GM12874 (cell line): Measurements from ENCODE around the gene PDE6B.

Source experiments
- TF ChIP-seq, protein P1 (sequence below): IDR thresholded peaks from 2 replicates; pipeline ENCODE4 v1.5.1; 2011; ENCODE audit warnings: low read depth, mild to moderate bottlenecking, control low read depth, low read length, moderate library complexity; ENCODE audit not compliant: insufficient read depth

Gene PDE6B

DNA sequence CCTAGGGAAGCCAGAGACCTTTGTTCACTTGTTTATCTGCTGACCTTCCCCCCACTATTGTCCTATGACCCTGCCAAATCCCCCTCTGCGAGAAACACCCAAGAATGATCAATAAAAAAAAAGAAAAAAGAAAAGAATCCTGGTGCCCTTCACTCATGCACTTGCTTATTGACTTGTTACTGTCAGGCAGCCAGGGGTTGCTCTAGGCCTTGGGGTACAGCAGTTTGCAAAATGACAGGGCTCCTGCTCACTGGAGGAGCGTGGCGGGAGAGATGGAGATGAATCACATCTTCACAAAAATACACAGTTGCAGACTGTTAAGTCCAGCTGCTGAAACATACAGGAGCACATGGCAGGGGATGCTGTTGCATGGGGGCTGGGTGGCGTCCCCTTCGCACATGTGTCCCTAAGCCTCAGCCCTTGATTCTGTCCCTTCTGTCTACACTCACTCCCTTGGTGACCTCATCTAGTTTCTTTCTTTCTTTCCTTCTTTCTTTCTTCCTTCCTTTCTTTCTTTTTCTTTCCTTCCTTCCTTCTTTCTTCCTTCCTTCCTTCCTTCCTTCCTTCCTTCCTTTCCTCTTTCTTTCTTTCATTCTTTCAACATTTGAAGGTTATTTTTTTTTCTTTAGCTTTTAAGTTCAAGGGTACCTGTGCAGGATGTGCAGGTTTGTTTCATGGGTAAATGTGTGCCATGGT lies 32.4 kb upstream of the PDE6B start:
- TF ChIP-seq, protein P1, sequence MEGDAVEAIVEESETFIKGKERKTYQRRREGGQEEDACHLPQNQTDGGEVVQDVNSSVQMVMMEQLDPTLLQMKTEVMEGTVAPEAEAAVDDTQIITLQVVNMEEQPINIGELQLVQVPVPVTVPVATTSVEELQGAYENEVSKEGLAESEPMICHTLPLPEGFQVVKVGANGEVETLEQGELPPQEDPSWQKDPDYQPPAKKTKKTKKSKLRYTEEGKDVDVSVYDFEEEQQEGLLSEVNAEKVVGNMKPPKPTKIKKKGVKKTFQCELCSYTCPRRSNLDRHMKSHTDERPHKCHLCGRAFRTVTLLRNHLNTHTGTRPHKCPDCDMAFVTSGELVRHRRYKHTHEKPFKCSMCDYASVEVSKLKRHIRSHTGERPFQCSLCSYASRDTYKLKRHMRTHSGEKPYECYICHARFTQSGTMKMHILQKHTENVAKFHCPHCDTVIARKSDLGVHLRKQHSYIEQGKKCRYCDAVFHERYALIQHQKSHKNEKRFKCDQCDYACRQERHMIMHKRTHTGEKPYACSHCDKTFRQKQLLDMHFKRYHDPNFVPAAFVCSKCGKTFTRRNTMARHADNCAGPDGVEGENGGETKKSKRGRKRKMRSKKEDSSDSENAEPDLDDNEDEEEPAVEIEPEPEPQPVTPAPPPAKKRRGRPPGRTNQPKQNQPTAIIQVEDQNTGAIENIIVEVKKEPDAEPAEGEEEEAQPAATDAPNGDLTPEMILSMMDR = no peak

DNA sequence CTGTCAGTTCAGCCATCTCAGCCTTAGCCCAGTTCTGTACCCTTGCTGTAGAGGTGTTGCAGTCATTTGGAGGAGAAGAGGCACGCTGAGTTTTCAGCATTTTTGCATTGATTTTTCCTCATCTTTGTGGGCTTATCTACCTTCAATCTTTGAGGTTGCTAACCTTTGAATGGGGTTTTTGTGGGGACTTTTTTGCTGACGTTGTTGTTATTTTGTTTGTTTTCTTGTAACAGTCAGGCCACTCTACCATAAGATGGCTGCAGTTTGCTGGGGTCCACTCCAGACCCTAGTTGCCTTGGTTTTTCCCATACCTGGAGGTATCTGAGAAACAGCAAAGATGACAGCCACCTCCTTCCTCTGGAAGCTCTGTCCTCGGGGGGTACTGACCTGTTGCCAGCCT lies 26.4 kb upstream of the PDE6B start:
- TF ChIP-seq, protein P1 = no peak

DNA sequence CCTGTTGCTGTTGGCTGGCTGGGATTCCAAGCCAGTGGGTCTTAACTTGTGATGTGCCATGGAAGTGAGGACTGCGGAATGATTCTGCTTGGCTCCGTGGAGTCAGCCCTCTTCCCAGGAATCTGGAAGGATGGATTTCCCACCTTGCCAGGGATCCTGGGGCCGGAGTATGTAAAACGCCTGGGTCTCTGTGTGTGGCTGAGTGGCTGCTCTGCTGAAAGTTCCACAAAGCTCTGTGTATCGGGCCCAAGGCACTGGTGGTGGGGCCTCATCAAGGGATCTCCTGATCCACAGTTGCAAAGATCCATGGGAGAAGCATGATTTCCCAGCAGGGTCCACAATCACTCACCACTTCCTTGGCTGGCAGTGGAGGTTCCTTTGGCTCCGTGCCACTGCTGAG lies 25.2 kb upstream of the PDE6B start:
- TF ChIP-seq, protein P1 = no peak

DNA sequence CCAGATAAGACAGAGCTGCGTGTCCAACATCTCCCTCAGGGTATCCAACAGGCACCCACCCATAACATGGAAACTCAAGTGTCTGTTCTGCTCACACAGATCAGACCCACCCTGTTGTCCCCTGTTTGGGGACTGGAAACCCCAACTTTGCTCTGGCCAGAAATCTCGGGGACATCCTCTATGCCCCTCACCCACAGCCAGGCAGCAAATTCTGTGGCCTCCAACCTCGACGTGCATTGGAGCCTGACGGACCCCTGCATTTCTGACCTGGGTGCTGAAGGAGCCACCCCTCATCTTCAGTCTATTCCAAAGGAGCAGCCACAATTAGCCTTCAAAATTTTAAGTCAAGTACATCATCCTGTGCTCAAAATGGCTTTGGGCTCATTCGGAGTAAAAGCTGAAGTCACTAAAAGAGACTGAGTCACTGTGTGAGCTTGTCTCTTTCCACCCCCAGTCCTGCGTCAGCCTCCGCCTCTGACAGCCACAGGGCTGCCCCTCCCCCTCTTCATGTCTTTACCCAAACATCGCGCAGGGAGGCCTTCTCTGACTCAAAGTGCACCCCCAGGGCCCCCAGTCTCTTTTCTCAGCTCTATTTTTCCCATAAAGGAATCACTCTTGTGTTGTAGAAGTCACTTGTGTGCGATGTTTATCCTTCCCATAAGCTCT lies 24.4 kb upstream of the PDE6B start:
- TF ChIP-seq, protein P1 = no peak

DNA sequence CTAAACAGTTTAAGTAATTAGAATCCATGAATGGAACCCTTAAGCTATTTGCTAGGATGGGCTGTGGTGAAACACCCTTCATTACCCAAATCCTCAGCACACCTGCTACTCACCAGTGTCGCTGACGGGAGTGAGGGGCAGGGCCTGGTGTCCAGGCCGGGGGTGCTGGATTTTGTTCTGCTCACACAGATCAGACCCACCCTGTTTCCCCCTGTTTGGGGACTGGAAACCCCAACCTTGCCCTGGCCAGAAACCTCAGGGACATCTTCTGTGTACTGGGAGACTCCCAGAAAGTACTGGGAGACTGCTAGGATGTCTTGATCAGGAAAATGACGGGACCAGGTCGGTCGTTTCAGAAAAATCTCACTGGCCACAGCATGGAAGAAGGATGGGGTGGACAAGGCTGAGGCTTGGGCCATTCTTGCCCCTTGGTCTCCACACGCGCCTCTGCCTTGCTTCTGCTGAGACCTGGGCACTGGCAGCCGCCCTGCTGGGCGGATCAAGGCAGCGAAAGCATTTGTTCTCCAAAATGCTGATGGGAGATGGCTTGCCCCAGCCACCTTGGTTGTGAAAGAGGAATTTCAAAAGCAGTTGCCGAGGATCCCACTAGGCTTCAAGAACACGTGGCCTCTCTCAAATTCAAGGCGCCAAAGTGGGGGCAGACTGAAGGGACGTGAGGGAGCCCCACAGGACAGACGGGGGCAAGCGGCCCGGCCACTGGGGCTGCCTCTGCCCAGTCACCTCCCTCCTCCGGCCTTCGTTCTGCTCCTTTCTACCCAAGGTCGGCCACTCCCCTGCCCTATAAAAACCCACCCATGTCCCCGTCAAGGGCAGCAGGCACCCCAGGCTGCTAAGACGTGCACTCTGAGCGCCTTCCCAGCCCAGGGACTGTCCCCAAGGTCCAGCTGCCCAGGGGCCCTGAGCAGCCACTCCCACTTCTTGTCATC lies 23.5 kb upstream of the PDE6B start:
- TF ChIP-seq, protein P1 = no peak

DNA sequence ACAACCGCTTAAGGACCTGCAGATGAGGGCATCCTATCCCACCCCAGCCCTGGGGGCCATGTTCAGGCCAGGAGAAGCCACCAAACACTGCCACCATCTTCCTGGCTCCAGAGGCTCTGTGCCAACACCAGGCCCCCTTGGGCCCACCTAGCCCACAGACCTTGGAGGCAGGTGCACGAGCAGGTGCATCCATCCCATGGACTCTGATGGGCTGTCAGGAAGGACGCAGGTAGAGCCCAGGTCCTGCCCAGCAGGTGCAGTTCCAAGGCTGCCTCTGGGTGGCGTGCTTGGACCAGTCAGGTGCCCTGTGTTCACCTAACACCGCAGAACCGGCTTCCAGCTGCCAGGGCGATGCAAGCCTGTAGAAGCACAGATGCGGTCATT lies 22.8 kb upstream of the PDE6B start:
- TF ChIP-seq, protein P1 = peak; percentile 37; the same call in 1 of the 2 replicates

DNA sequence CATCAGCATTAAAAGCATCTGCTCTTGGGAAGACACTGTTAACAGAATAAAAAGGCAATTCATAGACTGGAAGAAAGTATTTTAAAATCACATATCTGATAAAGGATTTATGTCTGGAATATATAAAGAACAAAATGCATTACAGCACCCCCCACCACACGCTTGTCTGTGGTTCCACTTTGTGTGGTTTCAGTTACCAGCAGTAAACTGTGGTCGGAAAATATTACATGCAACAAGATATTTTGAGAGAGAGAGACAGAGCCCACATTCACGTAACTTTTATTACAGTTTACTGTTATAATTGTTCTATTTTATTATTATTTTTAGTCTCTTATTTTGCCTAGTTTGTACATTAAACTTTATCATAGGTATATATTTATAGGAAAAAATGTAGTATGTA lies 21.2 kb upstream of the PDE6B start:
- TF ChIP-seq, protein P1 = no peak
